ENCODE results near the gene GDPD3. TPM values are rescaled to one million over a fixed set of nuclear protein-coding genes. Genes with fewer than 3 reads are reported as not detected.

GDPD3 gene
- total RNA-seq, 1 experiment from 2014 or later: 3.8 TPM

DNA sequence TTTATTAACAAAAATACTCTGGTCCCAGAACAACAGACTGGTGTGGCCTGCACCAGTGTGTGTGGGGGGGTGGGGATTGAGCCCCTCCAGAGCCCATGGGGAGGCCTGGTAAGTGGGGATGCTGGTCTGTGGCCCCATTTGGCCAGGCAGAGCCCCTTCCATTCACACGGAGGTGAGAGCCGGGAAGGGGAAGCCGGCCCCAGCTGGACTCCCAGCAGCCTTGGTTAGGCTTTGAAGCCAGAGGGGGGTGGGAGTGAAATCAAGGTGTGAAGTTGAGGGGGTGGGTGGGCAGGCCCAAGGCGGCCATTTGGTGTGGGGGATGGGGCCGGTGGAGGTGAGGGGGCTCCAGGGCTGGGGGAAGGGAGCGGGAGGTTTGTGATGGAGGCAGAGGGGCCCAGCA is 27.5 kb downstream of the GDPD3 start:
- no peak overlapping the region for H2BK120ac ChIP-seq (ENCODE audit: low read depth, low read length, poor library complexity, severe bottlenecking)
- no peak overlapping the region for H2BK20ac ChIP-seq (ENCODE audit: low read depth, low read length, poor library complexity, severe bottlenecking)
- H2BK5ac ChIP-seq (ENCODE audit: insufficient read length, low read length): no peak overlapping the region
- H3T11ph ChIP-seq (ENCODE audit: low read length): no peak overlapping the region
- no peaks in the 10 kb centered on the region for H3K27me3 ChIP-seq (ENCODE audit: insufficient read depth, low read length)
- H3K14ac ChIP-seq (ENCODE audit: insufficient read depth, low read length): no peak overlapping the region
- no peak for DNase-seq
- Mint-ChIP-seq H3K36me3 (ENCODE audit: insufficient read depth in 1 of 3, low read depth in 3 of 3) (peaks cover 29 to 52% (median 51%) of the 10 kb centered on the region in 3 experiments), H3K27ac (no peak overlapping the region; a peak in 1 of 7 replicates), H3K4me3 (no peak overlapping the region), H3K4me1 (peaks cover 4 to 7% of the 10 kb centered on the region in 2 experiments; a peak in 1 of 4 replicates), H3K9me3 (no peaks in the 10 kb centered on the region; a peak in 1 of 5 replicates), H3K27me3 (ENCODE audit: low read depth) (peaks cover 4% of the 10 kb centered on the region; the same call in 1 of the 2 replicates)
- H4K8ac ChIP-seq (replicated peaks; ENCODE audit: insufficient read length, low read depth, low read length): no peak overlapping the region
- H2BK15ac ChIP-seq (ENCODE audit: low read depth, low read length): no peak overlapping the region
- no peak overlapping the region for H3K27ac ChIP-seq (ENCODE audit: insufficient read length, low read depth, low read length)
- no peak overlapping the region for H3K4ac ChIP-seq (ENCODE audit: low read depth, low read length)
- H3K4me2 ChIP-seq (ENCODE audit: insufficient read depth, insufficient read length, low read length): no peak overlapping the region
- no peak overlapping the region for H3K56ac ChIP-seq (ENCODE audit: insufficient read length, low read depth, low read length)
- H4K20me1 ChIP-seq (ENCODE audit: control insufficient read depth, insufficient read depth, insufficient read length): no peaks in the 10 kb centered on the region
- H3K9ac ChIP-seq (ENCODE audit: extremely low read depth, insufficient read length, low read length): no peak overlapping the region
- H2AK5ac ChIP-seq (ENCODE audit: insufficient read length, low read length): no peak overlapping the region
- no peak overlapping the region for H3K23ac ChIP-seq (ENCODE audit: insufficient read length, low read depth, low read length)
- no peaks in the 10 kb centered on the region for H3K4me1 ChIP-seq (ENCODE audit: insufficient read depth, low read length)
- no peaks in the 10 kb centered on the region for H3K79me1 ChIP-seq (ENCODE audit: insufficient read depth, low read depth, low read length, poor library complexity, severe bottlenecking)
- H4K91ac ChIP-seq (ENCODE audit: insufficient read length, low read depth, low read length): no peak overlapping the region
- no peak overlapping the region for H2BK12ac ChIP-seq (ENCODE audit: insufficient read length, low read depth, low read length)
- no peak overlapping the region for H2AFZ ChIP-seq (ENCODE audit: low read length)
- no peaks in the 10 kb centered on the region for H3K23me2 ChIP-seq (ENCODE audit: insufficient read length, low read depth, low read length, poor library complexity, severe bottlenecking)
- no CpG with 5 or more reads among the region's 6 CpGs for WGBS (ENCODE audit: extremely low coverage, insufficient read length, low lambda C conversion rate)
- no peak overlapping the region for H3K18ac ChIP-seq (ENCODE audit: insufficient read length, low read depth, low read length)
- no peaks in the 10 kb centered on the region for H3K79me2 ChIP-seq (ENCODE audit: insufficient read depth, low read length)
- no peak overlapping the region for H4K5ac ChIP-seq (ENCODE audit: insufficient read length, low read depth, low read length)
- H3K9me3 ChIP-seq (ENCODE audit: control insufficient read depth, low read depth, low read length): no peaks in the 10 kb centered on the region
- TF ChIP-seq, protein P1, sequence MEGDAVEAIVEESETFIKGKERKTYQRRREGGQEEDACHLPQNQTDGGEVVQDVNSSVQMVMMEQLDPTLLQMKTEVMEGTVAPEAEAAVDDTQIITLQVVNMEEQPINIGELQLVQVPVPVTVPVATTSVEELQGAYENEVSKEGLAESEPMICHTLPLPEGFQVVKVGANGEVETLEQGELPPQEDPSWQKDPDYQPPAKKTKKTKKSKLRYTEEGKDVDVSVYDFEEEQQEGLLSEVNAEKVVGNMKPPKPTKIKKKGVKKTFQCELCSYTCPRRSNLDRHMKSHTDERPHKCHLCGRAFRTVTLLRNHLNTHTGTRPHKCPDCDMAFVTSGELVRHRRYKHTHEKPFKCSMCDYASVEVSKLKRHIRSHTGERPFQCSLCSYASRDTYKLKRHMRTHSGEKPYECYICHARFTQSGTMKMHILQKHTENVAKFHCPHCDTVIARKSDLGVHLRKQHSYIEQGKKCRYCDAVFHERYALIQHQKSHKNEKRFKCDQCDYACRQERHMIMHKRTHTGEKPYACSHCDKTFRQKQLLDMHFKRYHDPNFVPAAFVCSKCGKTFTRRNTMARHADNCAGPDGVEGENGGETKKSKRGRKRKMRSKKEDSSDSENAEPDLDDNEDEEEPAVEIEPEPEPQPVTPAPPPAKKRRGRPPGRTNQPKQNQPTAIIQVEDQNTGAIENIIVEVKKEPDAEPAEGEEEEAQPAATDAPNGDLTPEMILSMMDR (conservative IDR thresholded peaks at IDR 0.05): no peak

All from H9 (cell line).